Measurements from ENCODE around the gene TENT5C.

- TF ChIP-seq POLR2A (IDR thresholded peaks at IDR 0.05) (no peak), CTCF (IDR thresholded peaks at IDR 0.05) (no peak)
These were observed 31.0 kb downstream of the TENT5C start for GRCh38 chr1:117636637-117637425.
